OCI-LY3 (cell line): ENCODE measurements around the gene ARAP1.

Source experiments
- EZH2phosphoT487 ChIP-seq: fragments of 200-600 bp; shearing (Covaris generic); IDR thresholded peaks from 2 replicates; pipeline ENCODE4 v1.6.1; 2018; ENCODE audit warnings: antibody characterized with exemption, mixed run types, low read depth
- TF ChIP-seq, protein P1 (sequence below): fragments of 200-600, 300-600 bp; sonication (generic); IDR thresholded peaks from 2 replicates; pipeline ENCODE4 v1.5.1; 2014; ENCODE audit warnings: antibody characterized with exemption, low read length, low read depth

DNA sequence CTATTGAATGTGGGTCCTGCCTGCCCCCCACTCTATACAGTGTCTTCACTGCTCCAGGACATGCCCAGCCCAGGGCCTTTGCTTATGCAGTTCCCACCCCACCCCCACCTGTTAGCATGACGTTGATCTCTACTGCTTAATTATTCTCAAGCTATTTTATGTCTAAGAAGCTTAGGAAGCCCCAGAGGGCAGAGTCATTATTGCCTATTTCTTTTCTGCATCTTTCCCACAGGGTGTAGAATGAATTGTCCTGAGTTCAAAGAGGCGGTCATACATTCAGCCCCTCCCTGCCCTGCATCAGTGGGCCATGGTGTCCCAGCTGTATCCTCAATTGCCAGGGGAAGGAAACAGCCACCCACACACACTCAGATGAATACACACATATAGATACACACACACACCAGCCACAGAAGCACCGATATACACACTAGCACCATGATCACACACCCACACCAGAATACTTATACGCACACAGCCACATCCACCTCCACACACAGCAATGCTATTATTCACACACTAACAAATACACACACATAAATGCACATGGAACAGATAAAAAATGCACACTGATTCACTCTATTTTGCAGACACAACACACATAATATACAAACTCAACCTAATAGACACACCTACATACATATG is 79.5 kb downstream of the ARAP1 start:
- TF ChIP-seq, protein P1, sequence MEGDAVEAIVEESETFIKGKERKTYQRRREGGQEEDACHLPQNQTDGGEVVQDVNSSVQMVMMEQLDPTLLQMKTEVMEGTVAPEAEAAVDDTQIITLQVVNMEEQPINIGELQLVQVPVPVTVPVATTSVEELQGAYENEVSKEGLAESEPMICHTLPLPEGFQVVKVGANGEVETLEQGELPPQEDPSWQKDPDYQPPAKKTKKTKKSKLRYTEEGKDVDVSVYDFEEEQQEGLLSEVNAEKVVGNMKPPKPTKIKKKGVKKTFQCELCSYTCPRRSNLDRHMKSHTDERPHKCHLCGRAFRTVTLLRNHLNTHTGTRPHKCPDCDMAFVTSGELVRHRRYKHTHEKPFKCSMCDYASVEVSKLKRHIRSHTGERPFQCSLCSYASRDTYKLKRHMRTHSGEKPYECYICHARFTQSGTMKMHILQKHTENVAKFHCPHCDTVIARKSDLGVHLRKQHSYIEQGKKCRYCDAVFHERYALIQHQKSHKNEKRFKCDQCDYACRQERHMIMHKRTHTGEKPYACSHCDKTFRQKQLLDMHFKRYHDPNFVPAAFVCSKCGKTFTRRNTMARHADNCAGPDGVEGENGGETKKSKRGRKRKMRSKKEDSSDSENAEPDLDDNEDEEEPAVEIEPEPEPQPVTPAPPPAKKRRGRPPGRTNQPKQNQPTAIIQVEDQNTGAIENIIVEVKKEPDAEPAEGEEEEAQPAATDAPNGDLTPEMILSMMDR: no peak
- TF ChIP-seq EZH2phosphoT487: no peak
